Testis (tissue), 2 donors: ENCODE measurements around the gene PROCR.

ENCODE experiments used
- CTCF ChIP-seq, 3 experiments: fragments of 450-650 bp in 2 of 3; fragments of 200-600 bp in 1 of 3; sonication (generic) in 1 of 3; IDR thresholded peaks; one replicate each; pipeline ENCODE4 v1.5.1; 2016 to 2019; ENCODE audit warnings: antibody characterized with exemption in 3 of 3, mild to moderate bottlenecking in 2 of 3, moderate library complexity in 1 of 3
- POLR2A ChIP-seq: fragments of 450-650 bp; IDR thresholded peaks from one replicate; pipeline ENCODE4 v1.6.1; 2017; ENCODE audit warnings: antibody characterized with exemption, mild to moderate bottlenecking, moderate library complexity

DNA sequence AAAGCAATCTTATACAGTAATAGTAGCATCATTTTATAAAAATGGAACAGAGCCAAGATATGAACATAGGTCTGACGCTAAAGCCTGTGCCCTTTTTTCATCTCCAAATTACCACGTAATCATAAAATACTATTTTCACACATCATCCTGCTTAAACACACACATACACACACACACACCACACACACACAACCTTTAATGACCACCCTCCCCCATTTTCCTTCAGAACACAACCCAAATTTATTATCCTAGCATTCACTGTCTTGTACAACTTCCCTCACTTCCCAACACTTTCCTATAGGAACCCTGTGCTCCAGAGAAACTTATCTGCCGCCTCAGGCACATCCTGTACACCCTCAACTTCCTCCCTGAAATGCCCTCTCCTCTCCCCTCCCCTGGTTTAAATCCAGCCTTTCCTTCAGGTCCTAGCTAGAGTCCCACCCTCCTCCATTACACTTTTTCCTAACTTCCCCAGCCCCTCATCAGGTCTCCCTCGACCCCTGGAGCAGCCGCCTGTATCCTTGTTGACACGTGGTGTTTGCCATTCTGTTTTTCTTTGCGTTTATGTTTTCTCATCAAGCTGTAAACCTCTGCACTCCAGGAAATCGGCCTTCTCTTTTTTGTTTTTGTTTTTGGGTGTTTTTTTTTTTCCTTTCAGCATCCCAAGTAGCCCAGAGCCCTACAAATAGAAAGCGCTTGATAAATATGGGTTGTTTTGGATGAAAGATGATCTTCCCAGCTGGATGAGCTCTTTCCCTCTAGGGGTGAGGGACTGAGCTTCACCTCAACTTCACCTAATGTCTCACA is 53.6 kb downstream of the PROCR start:
- no peak for TF ChIP-seq CTCF (IDR thresholded peaks at IDR 0.05)
- TF ChIP-seq POLR2A: no peak
